ENCODE data around the gene PRORP. TPM values are rescaled to one million over a fixed set of nuclear protein-coding genes. Genes with fewer than 3 reads are reported as not detected.

The PRORP gene
- total and polyA plus RNA-seq, 2 donors (not counting 3 experiments of a cell fraction or from before 2014, with no cell fraction given), result 28.8 to 36.9 TPM

- TF ChIP-seq MAX (IDR thresholded peaks at IDR 0.05; ENCODE audit: insufficient read depth, insufficient read length) (no peak), POLR2AphosphoS5 (IDR thresholded peaks at IDR 0.05; ENCODE audit: insufficient read depth, low read depth, low read length) (no peak), GATA2 (IDR thresholded peaks at IDR 0.05; ENCODE audit: insufficient read depth, insufficient read length, low read depth, low read length) (no peak), MYC (IDR thresholded peaks at IDR 0.05; ENCODE audit: low read depth, low read length) (no peak), POLR2A (IDR thresholded peaks at IDR 0.05; ENCODE audit: low read depth, low read length) (no peak), JUN (IDR thresholded peaks at IDR 0.05; ENCODE audit: borderline replicate concordance, insufficient read depth, insufficient read length, low read depth) (no peak), FOS (IDR thresholded peaks at IDR 0.05; ENCODE audit: borderline replicate concordance, insufficient read depth, low read length) (no peak), CTCF (IDR thresholded peaks at IDR 0.05; ENCODE audit: extremely low read depth in 1 of 2, insufficient read depth in 1 of 2, low read depth in 1 of 2, low read length in 2 of 2) (no peak), EZH2 (IDR thresholded peaks at IDR 0.05; ENCODE audit: borderline replicate concordance, low read depth, low read length, severe bottlenecking) (no peak)
Measured at GRCh38 chr14:35134329-35135123, 12.2 kb downstream of the PRORP start.

More at GRCh38 chr14:35134329-35135123, 12.2 kb downstream of the PRORP start:
- no peak overlapping the region for H3K4me2 ChIP-seq (ENCODE audit: insufficient read depth, low read length)
- no peak overlapping the region for H3K4me3 ChIP-seq (replicated peaks in 1 of 3; ENCODE audit: insufficient read depth in 1 of 3, low read depth in 1 of 3, low read length in 3 of 3)
- no peak for DNase-seq (ENCODE audit: low read depth, low spot score)
- ChIA-PET POLR2A (no interaction called here), CTCF (interaction anchor here (3.2 kb wide), 1 partner anchor 279 kb away, joined by 10 read pairs; no protein-coding TSS in a partner anchor)
- no peaks in the 10 kb centered on the region for H3K9me3 ChIP-seq (replicated peaks; ENCODE audit: control insufficient read depth, insufficient read depth, low read length)
- dilution Hi-C loops (cut with MboI; ENCODE audit: extremely low pct_ligation_motif_present, low sequenced_read_pairs) (no loop called here), intact Hi-C loops (cut with micrococcal nuclease) (no loop called here)
- H3K9ac ChIP-seq (replicated peaks; ENCODE audit: extremely low read depth, insufficient read depth, low read length), result no peak overlapping the region
- H4K20me1 ChIP-seq (replicated peaks; ENCODE audit: control insufficient read depth, extremely low read depth, insufficient read depth, low read length), result no peaks in the 10 kb centered on the region
- no peak overlapping the region for H3K27ac ChIP-seq (ENCODE audit: insufficient read depth, low read depth, low read length)
- H3K27me3 ChIP-seq (ENCODE audit: control insufficient read depth in 2 of 2, insufficient read depth in 2 of 2, low read length in 2 of 2), result no peaks in the 10 kb centered on the region
- H3K4me1 ChIP-seq (ENCODE audit: control insufficient read depth, extremely low read depth, insufficient read depth, low read length), result no peaks in the 10 kb centered on the region
- no peak for FAIRE-seq
- no peaks in the 10 kb centered on the region for H3K9me1 ChIP-seq (replicated peaks; ENCODE audit: control insufficient read depth, extremely low read depth, insufficient read depth, low read length)
- H3K79me2 ChIP-seq (ENCODE audit: control insufficient read depth, insufficient read depth, low read length), result no peaks in the 10 kb centered on the region
- H3K36me3 ChIP-seq (ENCODE audit: control insufficient read depth in 2 of 2, extremely low read depth in 1 of 2, insufficient read depth in 2 of 2, low read length in 2 of 2), result no peaks in the 10 kb centered on the region
- no TSS peak for BruUV-seq (replicated peaks)
- H2AFZ ChIP-seq (ENCODE audit: low read depth, low read length), result no peak overlapping the region
